HepG2 (cell line): ENCODE data around the gene MYRIP.

Experiments used
- BRD4 ChIP-seq: sonication (generic); formaldehyde crosslinking; IDR thresholded peaks from 2 replicates; pipeline ENCODE4 v1.4.0; 2020; ENCODE audit warnings: missing genetic modification reagents
- CAMTA2 ChIP-seq: sonication (generic); formaldehyde crosslinking; IDR thresholded peaks from 2 replicates; pipeline ENCODE4 v1.4.0; 2020; ENCODE audit warnings: mild to moderate bottlenecking, missing genetic modification reagents, borderline replicate concordance
- MTERF4 ChIP-seq: sonication (generic); formaldehyde crosslinking; IDR thresholded peaks from 2 replicates; pipeline ENCODE4 v1.8.0; 2023; ENCODE audit warnings: mild to moderate bottlenecking, missing genetic modification reagents
- POLR2G ChIP-seq: fragments of 200-400 bp; formaldehyde crosslinking; IDR thresholded peaks from 2 replicates; pipeline ENCODE4 v1.6.1; 2018; ENCODE audit warnings: mild to moderate bottlenecking, low read depth, low read length, moderate library complexity
- ZNF12 ChIP-seq: sonication (generic); formaldehyde crosslinking; IDR thresholded peaks from 2 replicates; pipeline ENCODE4 v1.5.0; 2020; ENCODE audit warnings: missing genetic modification reagents
- ZNF160 ChIP-seq: sonication (generic); formaldehyde crosslinking; IDR thresholded peaks from 2 replicates; pipeline ENCODE4 v1.8.0; 2022; ENCODE audit warnings: mild to moderate bottlenecking, inconsistent platforms, missing genetic modification reagents
- ZNF607 ChIP-seq: sonication (generic); formaldehyde crosslinking; IDR thresholded peaks from 2 replicates; pipeline ENCODE4 v1.5.1; 2020; ENCODE audit warnings: missing genetic modification reagents, mild to moderate bottlenecking, borderline replicate concordance
- TF ChIP-seq, protein P1 (sequence below): sonication (generic); formaldehyde crosslinking; IDR thresholded peaks from 2 replicates; pipeline ENCODE4 v1.5.0; 2020; ENCODE audit warnings: mild to moderate bottlenecking, missing genetic modification reagents, moderate library complexity

- TF ChIP-seq BRD4: no peak
- TF ChIP-seq, protein P1, sequence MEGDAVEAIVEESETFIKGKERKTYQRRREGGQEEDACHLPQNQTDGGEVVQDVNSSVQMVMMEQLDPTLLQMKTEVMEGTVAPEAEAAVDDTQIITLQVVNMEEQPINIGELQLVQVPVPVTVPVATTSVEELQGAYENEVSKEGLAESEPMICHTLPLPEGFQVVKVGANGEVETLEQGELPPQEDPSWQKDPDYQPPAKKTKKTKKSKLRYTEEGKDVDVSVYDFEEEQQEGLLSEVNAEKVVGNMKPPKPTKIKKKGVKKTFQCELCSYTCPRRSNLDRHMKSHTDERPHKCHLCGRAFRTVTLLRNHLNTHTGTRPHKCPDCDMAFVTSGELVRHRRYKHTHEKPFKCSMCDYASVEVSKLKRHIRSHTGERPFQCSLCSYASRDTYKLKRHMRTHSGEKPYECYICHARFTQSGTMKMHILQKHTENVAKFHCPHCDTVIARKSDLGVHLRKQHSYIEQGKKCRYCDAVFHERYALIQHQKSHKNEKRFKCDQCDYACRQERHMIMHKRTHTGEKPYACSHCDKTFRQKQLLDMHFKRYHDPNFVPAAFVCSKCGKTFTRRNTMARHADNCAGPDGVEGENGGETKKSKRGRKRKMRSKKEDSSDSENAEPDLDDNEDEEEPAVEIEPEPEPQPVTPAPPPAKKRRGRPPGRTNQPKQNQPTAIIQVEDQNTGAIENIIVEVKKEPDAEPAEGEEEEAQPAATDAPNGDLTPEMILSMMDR (CRISPR knock-in tag): no peak
- no peak for TF ChIP-seq ZNF12 (CRISPR knock-in tag)
- TF ChIP-seq ZNF160 (CRISPR knock-in tag): no peak
- no peak for TF ChIP-seq MTERF4 (CRISPR knock-in tag)
- no peak for TF ChIP-seq ZNF607 (CRISPR knock-in tag)
- TF ChIP-seq POLR2G: no peak
- TF ChIP-seq CAMTA2 (CRISPR knock-in tag): no peak
Observed at GRCh38 chr3:40264451-40264850, 455.0 kb downstream of the MYRIP start.
